Right hindlimb (tissue), 1 donor: ENCODE results near the gene TSC22D3.
A peak's percentile ranks its signal among the peaks of the same experiment; 100 is the strongest.

Experiments
- DNase-seq: peaks from one replicate; pipeline ENCODE4 v3.0.0-alpha.2; 2018

Gene TSC22D3

GRCh38 chrX:107758231-107758766 lies 17.3 kb downstream of the TSC22D3 start:
- no peak for DNase-seq

GRCh38 chrX:107755721-107756120 lies 19.9 kb downstream of the TSC22D3 start:
- DNase-seq, result no peak

- DNase-seq, result no peak
Measured at GRCh38 chrX:107753187-107753586, 22.4 kb downstream of the TSC22D3 start.

- DNase-seq, result no peak
Measured at GRCh38 chrX:107752714-107753113, 22.9 kb downstream of the TSC22D3 start.

GRCh38 chrX:107752043-107752442 lies 23.5 kb downstream of the TSC22D3 start:
- no peak for DNase-seq

- peak; percentile 84 for DNase-seq
Measured at GRCh38 chrX:107750861-107751445, 24.6 kb downstream of the TSC22D3 start.

GRCh38 chrX:107750263-107750662 lies 25.3 kb downstream of the TSC22D3 start:
- DNase-seq, result no peak

- no peak for DNase-seq
Measured at GRCh38 chrX:107748506-107748905, 27.1 kb downstream of the TSC22D3 start.

- no peak for DNase-seq
Measured at GRCh38 chrX:107747596-107748161, 27.9 kb downstream of the TSC22D3 start.

GRCh38 chrX:107744868-107745267 lies 30.7 kb downstream of the TSC22D3 start:
- no peak for DNase-seq

- no peak for DNase-seq
Measured at GRCh38 chrX:107743995-107744394, 31.6 kb downstream of the TSC22D3 start.

GRCh38 chrX:107742700-107743191 lies 32.8 kb downstream of the TSC22D3 start:
- DNase-seq, result no peak

GRCh38 chrX:107741404-107741790 lies 34.2 kb downstream of the TSC22D3 start:
- no peak for DNase-seq

GRCh38 chrX:107739541-107739940 lies 36.0 kb downstream of the TSC22D3 start:
- DNase-seq, result no peak

- DNase-seq, result no peak
Measured at GRCh38 chrX:107738768-107739167, 36.8 kb downstream of the TSC22D3 start.

- no peak for DNase-seq
Measured at GRCh38 chrX:107738272-107738671, 37.3 kb downstream of the TSC22D3 start.

- no peak for DNase-seq
Measured at GRCh38 chrX:107736781-107737531, 38.6 kb downstream of the TSC22D3 start.

GRCh38 chrX:107734646-107735045 lies 40.9 kb downstream of the TSC22D3 start:
- DNase-seq, result no peak

- no peak for DNase-seq
Measured at GRCh38 chrX:107733686-107734085, 41.9 kb downstream of the TSC22D3 start.

- no peak for DNase-seq
Measured at GRCh38 chrX:107731831-107732502, 43.6 kb downstream of the TSC22D3 start.

- no peak for DNase-seq
Measured at GRCh38 chrX:107730991-107731766, 44.4 kb downstream of the TSC22D3 start.

- DNase-seq, result no peak
Measured at GRCh38 chrX:107730298-107730655, 45.3 kb downstream of the TSC22D3 start.
